Measurements from ENCODE around the gene TRIM28. TPM values are rescaled to one million over a fixed set of nuclear protein-coding genes. Genes with fewer than 3 reads are reported as not detected.

TRIM28 gene
- total RNA-seq, 2 donors from 2014 or later = 205 to 412 TPM

GRCh38 chr19:58555369-58555885, 11.6 kb downstream of the TRIM28 start:
- peak; percentile 29 for DNase-seq
- peak overlapping the region; percentile 80 for H3K4me3 ChIP-seq
- peaks cover 20% of the 10 kb centered on the region for H3K4me1 ChIP-seq
- H3K36me3 ChIP-seq = peaks cover 11% of the 10 kb centered on the region
- no peak for TF ChIP-seq CTCF (IDR thresholded peaks at IDR 0.05)
- intact Hi-C loops (cut with DNase I) = no loop called here
- peak overlapping the region; percentile 71 to 95 for H3K9ac ChIP-seq (ENCODE audit: low read depth in 2 of 2, low read length in 2 of 2)
- H3K9me3 ChIP-seq = no peaks in the 10 kb centered on the region
- H3K27me3 ChIP-seq = no peaks in the 10 kb centered on the region
- peak overlapping the region; percentile 96 for H3K27ac ChIP-seq

GRCh38 chr19:58555920-58556621, 12.2 kb downstream of the TRIM28 start:
- Histone ChIP-seq H3K9ac (ENCODE audit: low read depth in 2 of 2, low read length in 2 of 2) (peak overlapping the region in 1 of 2 donors; percentile 16), H3K27ac (no peak overlapping the region), H3K4me3 (peak overlapping the region; percentile 80), H3K36me3 (peaks cover 7% of the 10 kb centered on the region), H3K9me3 (no peaks in the 10 kb centered on the region), H3K4me1 (peaks cover 20% of the 10 kb centered on the region), H3K27me3 (no peaks in the 10 kb centered on the region)
- intact Hi-C loops (cut with DNase I) = no loop called here
- no peak for TF ChIP-seq CTCF (IDR thresholded peaks at IDR 0.05)
- DNase-seq = peak; percentile 31

- H3K9me3 ChIP-seq = no peaks in the 10 kb centered on the region
- H3K9ac ChIP-seq (ENCODE audit: low read depth in 2 of 2, low read length in 2 of 2) = peak overlapping the region; percentile 85 to 98
- peak; percentile 22 for DNase-seq
- no peak overlapping the region for H3K27ac ChIP-seq
- peaks cover 7% of the 10 kb centered on the region for H3K36me3 ChIP-seq
- no peak for TF ChIP-seq CTCF (IDR thresholded peaks at IDR 0.05)
- H3K4me1 ChIP-seq = peaks cover 23% of the 10 kb centered on the region
- no peaks in the 10 kb centered on the region for H3K27me3 ChIP-seq
- H3K4me3 ChIP-seq = peak overlapping the region; percentile 64
- intact Hi-C loops (cut with DNase I) = no loop called here
Measured at GRCh38 chr19:58556622-58557220, 12.9 kb downstream of the TRIM28 start.

GRCh38 chr19:58557221-58558065, 13.6 kb downstream of the TRIM28 start:
- Histone ChIP-seq H3K9me3 (no peaks in the 10 kb centered on the region), H3K27me3 (no peaks in the 10 kb centered on the region), H3K4me3 (peak overlapping the region; percentile 64), H3K27ac (peak overlapping the region; percentile 100), H3K36me3 (peaks cover 7% of the 10 kb centered on the region), H3K4me1 (peaks cover 31% of the 10 kb centered on the region), H3K9ac (ENCODE audit: low read depth in 2 of 2, low read length in 2 of 2) (peak overlapping the region; percentile 85 to 98)
- peak; percentile 24 for DNase-seq
- no peak for TF ChIP-seq CTCF (IDR thresholded peaks at IDR 0.05)
- intact Hi-C loops (cut with DNase I) = no loop called here

GRCh38 chr19:58558066-58558622, 14.3 kb downstream of the TRIM28 start, which contains the start of gene UBE2M:
TSS of gene UBE2M (minus strand) at chr19:58558611. CDS start at chr19:58558381, 230 bp downstream.
- H3K4me1 ChIP-seq = peaks cover 38% of the 10 kb centered on the region
- TF ChIP-seq CTCF (IDR thresholded peaks at IDR 0.05) = no peak
- peak; percentile 59 for DNase-seq
- peak within 1 kb of the TSS; percentile 100 for H3K27ac ChIP-seq
- H3K27me3 ChIP-seq = no peaks in the 10 kb centered on the region
- peaks cover 7% of the 10 kb centered on the region for H3K36me3 ChIP-seq
- intact Hi-C loops (cut with DNase I) = no loop called here
- H3K9me3 ChIP-seq = no peaks in the 10 kb centered on the region
- H3K4me3 ChIP-seq = peak within 1 kb of the TSS; percentile 64
- peak within 1 kb of the TSS; percentile 93 to 99 for H3K9ac ChIP-seq (ENCODE audit: low read depth in 2 of 2, low read length in 2 of 2)

Data from colonic mucosa (tissue), 4 donors.